ENCODE data around the gene MAPK8. TPM values are rescaled to one million over a fixed set of nuclear protein-coding genes. Genes with fewer than 3 reads are reported as not detected.

MAPK8 gene
- total RNA-seq, 1 donor from 2014 or later: 94.1 TPM

- Mint-ChIP-seq H3K4me1 (ENCODE audit: low read depth) (no peaks in the 10 kb centered on the region), H3K4me3 (ENCODE audit: low read depth) (no peak overlapping the region), H3K27ac (no peak overlapping the region), H3K9me3 (no peaks in the 10 kb centered on the region), H3K36me3 (ENCODE audit: low read depth) (no peaks in the 10 kb centered on the region), H3K27me3 (ENCODE audit: low read depth) (peaks cover 29% of the 10 kb centered on the region)
- DNase-seq (ENCODE audit: low spot score): no peak
- intact Hi-C loops (cut with micrococcal nuclease): no loop called here
These were observed 171.1 kb downstream of the MAPK8 start for GRCh38 chr10:48477616-48478015.

- intact Hi-C loops (cut with micrococcal nuclease): no loop called here
- Mint-ChIP-seq H3K4me1 (ENCODE audit: low read depth) (no peaks in the 10 kb centered on the region), H3K36me3 (ENCODE audit: low read depth) (no peaks in the 10 kb centered on the region), H3K27me3 (ENCODE audit: low read depth) (peaks cover 34% of the 10 kb centered on the region), H3K27ac (no peak overlapping the region), H3K4me3 (ENCODE audit: low read depth) (no peak overlapping the region), H3K9me3 (no peaks in the 10 kb centered on the region)
- no peak for DNase-seq (ENCODE audit: low spot score)
These were observed 172.0 kb downstream of the MAPK8 start for GRCh38 chr10:48478469-48478868.

GRCh38 chr10:48478980-48479811, 172.7 kb downstream of the MAPK8 start:
- H3K4me1 Mint-ChIP-seq (ENCODE audit: low read depth): no peaks in the 10 kb centered on the region
- no peaks in the 10 kb centered on the region for H3K36me3 Mint-ChIP-seq (ENCODE audit: low read depth)
- H3K27ac Mint-ChIP-seq: no peak overlapping the region
- no peaks in the 10 kb centered on the region for H3K9me3 Mint-ChIP-seq
- DNase-seq (ENCODE audit: low spot score): no peak
- intact Hi-C loops (cut with micrococcal nuclease): no loop called here
- H3K4me3 Mint-ChIP-seq (ENCODE audit: low read depth): no peak overlapping the region
- peaks cover 40% of the 10 kb centered on the region for H3K27me3 Mint-ChIP-seq (ENCODE audit: low read depth)

- Mint-ChIP-seq H3K27ac (no peak overlapping the region), H3K4me3 (ENCODE audit: low read depth) (no peak overlapping the region), H3K4me1 (ENCODE audit: low read depth) (no peaks in the 10 kb centered on the region), H3K9me3 (no peaks in the 10 kb centered on the region), H3K36me3 (ENCODE audit: low read depth) (no peaks in the 10 kb centered on the region), H3K27me3 (ENCODE audit: low read depth) (peaks cover 42% of the 10 kb centered on the region)
- DNase-seq (ENCODE audit: low spot score): no peak
- intact Hi-C loops (cut with micrococcal nuclease): no loop called here
These were observed 174.2 kb downstream of the MAPK8 start for GRCh38 chr10:48480397-48481374.

DNA sequence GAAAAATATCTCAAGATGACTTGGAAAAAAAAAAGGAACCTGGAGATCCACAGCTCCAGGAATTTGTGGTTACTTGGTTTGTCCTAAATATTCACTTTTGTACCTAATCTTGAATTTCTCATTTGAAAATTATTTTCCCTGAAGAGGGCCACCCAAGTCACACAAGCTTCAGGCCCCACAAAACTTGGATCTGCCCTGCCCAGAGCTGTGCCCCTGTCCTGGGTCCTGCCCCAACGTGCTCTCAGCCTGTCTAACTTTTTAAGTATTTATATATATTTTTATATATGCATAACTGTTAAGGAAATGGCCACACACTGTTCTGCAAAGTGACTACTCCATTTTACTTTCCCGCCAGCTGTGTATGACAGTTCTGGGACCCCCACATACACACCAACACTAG, 174.9 kb downstream of the MAPK8 start:
- intact Hi-C loops (cut with micrococcal nuclease): no loop called here

DNA sequence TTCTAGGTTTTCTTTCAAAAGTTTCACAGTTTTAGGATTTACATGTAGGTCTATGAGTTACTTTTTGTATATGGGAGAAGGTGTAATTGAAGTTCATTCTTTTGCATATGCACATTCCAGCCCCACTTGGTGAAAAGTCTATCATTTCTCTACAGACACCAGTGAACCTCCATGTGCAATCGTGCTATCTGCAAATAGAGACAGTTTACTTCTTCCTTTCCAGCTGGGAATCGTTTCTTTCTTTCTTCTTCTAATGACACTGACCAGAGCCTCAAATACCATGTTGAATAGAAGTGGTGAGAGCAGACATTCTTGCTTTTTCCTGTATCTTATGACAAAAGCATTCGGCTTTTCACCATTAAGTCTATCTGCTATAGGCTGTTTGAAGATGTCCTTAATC, 175.7 kb downstream of the MAPK8 start:
- Mint-ChIP-seq H3K4me1 (ENCODE audit: low read depth) (no peaks in the 10 kb centered on the region), H3K9me3 (no peaks in the 10 kb centered on the region), H3K4me3 (ENCODE audit: low read depth) (no peak overlapping the region), H3K27me3 (ENCODE audit: low read depth) (peaks cover 43% of the 10 kb centered on the region), H3K27ac (no peak overlapping the region), H3K36me3 (ENCODE audit: low read depth) (no peaks in the 10 kb centered on the region)
- no peak for DNase-seq (ENCODE audit: low spot score)
- intact Hi-C loops (cut with micrococcal nuclease): no loop called here

More for the DNA sequence above, 174.9 kb downstream of the MAPK8 start:
- Mint-ChIP-seq H3K27me3 (ENCODE audit: low read depth) (peaks cover 41% of the 10 kb centered on the region), H3K9me3 (no peaks in the 10 kb centered on the region), H3K4me3 (ENCODE audit: low read depth) (no peak overlapping the region), H3K27ac (no peak overlapping the region), H3K4me1 (ENCODE audit: low read depth) (no peaks in the 10 kb centered on the region), H3K36me3 (ENCODE audit: low read depth) (no peaks in the 10 kb centered on the region)
- DNase-seq (ENCODE audit: low spot score): no peak

GRCh38 chr10:48484911-48485310, 178.4 kb downstream of the MAPK8 start:
- intact Hi-C loops (cut with micrococcal nuclease): no loop called here
- Mint-ChIP-seq H3K27me3 (ENCODE audit: low read depth) (peaks cover 48% of the 10 kb centered on the region), H3K4me3 (ENCODE audit: low read depth) (no peak overlapping the region), H3K9me3 (no peaks in the 10 kb centered on the region), H3K36me3 (ENCODE audit: low read depth) (no peaks in the 10 kb centered on the region), H3K4me1 (ENCODE audit: low read depth) (no peaks in the 10 kb centered on the region), H3K27ac (no peak overlapping the region)
- DNase-seq (ENCODE audit: low spot score): no peak

DNA sequence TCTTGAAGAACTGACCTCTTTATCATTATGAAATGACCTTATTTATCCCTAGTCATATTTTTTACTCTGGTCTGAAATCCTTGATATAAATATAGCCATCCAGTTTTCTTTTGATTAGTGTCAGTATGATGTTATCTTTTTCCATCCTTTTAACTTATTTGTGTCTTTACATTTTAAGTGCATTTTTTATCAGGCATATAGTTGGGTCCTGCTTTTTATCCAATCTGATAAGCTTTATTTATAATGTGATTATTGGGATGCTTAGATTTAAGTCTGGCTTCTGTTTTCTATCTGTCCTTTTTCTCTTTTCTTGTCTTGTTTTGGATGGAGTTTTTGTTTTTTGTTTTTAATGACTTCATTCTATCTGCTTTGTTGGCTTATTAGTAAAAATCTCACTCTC, 179.2 kb downstream of the MAPK8 start:
- intact Hi-C loops (cut with micrococcal nuclease): no loop called here
- H3K27ac Mint-ChIP-seq: no peak overlapping the region
- DNase-seq (ENCODE audit: low spot score): no peak

DNA sequence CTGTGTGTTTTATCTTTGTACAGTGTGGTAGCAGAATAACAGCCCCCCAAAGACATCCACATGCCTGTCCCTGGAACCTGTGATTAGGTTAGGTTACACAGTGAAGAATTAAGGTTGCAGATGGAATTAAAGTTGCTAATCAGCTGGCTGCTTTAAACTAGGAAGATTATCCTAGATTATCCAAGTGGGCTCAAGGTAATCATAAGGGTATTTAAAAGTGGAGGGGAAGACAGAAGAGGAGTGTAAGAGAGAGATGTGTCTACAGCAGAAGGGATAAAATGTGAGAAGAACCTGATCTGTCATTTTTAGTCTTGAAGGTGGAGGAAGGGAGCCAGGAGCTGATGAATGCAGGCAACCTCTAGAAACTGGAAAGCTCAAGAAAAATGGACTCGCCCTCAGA, 180.8 kb downstream of the MAPK8 start:
- no peaks in the 10 kb centered on the region for H3K9me3 Mint-ChIP-seq
- H3K27ac Mint-ChIP-seq: no peak overlapping the region
- peaks cover 44% of the 10 kb centered on the region for H3K27me3 Mint-ChIP-seq (ENCODE audit: low read depth)
- H3K4me1 Mint-ChIP-seq (ENCODE audit: low read depth): no peaks in the 10 kb centered on the region
- no peak for DNase-seq (ENCODE audit: low spot score)
- H3K36me3 Mint-ChIP-seq (ENCODE audit: low read depth): no peaks in the 10 kb centered on the region
- H3K4me3 Mint-ChIP-seq (ENCODE audit: low read depth): no peak overlapping the region
- intact Hi-C loops (cut with micrococcal nuclease): no loop called here

More for the DNA sequence above, 179.2 kb downstream of the MAPK8 start:
- no peak overlapping the region for H3K4me3 Mint-ChIP-seq (ENCODE audit: low read depth)
- H3K36me3 Mint-ChIP-seq (ENCODE audit: low read depth): no peaks in the 10 kb centered on the region
- no peaks in the 10 kb centered on the region for H3K9me3 Mint-ChIP-seq
- H3K27me3 Mint-ChIP-seq (ENCODE audit: low read depth): peaks cover 46% of the 10 kb centered on the region
- no peaks in the 10 kb centered on the region for H3K4me1 Mint-ChIP-seq (ENCODE audit: low read depth)

Other genes with a start within 250 kb of the MAPK8 start
- 0.09 TPM in 1 of 2 replicates, not detected in the other for gene FRMPD2, start 32.0 kb upstream of the MAPK8 start, total RNA-seq

Data from activated T-helper 2 cell treated with anti-CD3 and anti-CD28 coated beads, Interferon-gamma antibody, Interleukin-2, Interleukin-4, amounts not matched to agents 10 μg/mL and 5 μg/mL and 100 μg/mL, durations not matched to agents 14 hours and 24 hours and 36 hours (primary cell).